Smooth muscle cell of the brain vasculature (primary cell): ENCODE measurements around the gene NR1D1.

Experiments used
- DNase-seq: peaks from one replicate; pipeline ENCODE4 v3.0.0-alpha.2; 2012; ENCODE audit warnings: low read depth, low spot score

NR1D1 gene

DNA sequence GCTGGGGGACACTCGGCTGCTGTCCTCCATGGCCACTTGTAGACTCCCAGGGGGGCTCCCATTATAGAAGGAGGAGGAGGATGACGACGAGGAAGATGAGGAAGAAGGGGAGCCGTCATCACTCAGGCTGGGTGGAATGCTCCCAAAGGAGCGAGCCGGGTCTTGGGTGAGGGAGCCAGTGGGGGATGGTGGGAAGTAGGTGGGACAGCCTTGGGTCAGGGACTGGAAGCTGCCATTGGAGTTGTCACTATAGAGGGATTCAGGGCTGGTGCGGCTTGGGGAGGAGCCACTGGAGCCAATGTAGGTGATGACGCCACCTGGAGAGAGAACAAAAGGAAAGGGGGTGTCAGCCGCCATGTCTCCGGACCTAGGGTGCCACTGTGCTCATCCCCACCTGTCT lies 3.3 kb downstream of the NR1D1 start:
- DNase-seq = no peak

DNA sequence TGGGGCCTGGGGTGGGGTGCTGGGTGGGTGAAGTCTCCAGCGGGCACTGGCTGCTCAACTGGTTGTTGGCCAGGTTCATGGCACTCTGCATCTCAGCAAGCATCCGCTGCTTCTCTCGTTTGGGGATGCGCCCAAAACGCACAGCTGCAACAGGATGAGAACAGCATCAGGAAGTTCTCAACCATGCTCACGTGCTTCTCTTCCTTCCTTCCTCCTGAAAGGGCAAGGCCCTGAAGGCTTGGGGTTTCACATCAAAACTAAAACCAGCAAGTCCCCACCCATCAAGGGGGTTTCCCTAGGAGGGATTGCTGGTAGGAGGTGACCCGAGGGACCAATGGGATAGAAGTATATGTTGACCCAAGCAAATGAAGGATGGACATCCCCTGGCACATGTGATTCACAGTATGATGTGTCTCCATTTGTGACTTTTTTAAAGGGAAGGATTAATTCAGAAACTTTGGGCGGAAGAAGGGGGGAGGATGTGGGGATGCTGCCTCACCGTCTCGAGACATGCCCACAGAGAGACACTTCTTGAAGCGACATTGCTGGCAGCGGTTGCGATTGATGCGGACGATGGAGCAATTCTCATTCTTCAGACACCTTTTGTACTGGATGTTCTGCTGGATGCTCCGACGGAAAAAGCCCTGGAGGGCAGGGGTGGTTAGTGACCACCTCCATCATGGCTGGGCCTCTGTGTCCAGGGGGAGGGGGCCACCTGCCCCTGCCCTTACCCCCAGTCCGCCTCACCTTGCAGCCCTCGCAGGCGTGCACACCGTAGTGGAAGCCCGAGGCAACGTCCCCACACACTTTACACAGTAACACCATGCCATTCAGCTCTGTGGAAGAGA lies 4.2 kb downstream of the NR1D1 start:
- DNase-seq = no peak

DNA sequence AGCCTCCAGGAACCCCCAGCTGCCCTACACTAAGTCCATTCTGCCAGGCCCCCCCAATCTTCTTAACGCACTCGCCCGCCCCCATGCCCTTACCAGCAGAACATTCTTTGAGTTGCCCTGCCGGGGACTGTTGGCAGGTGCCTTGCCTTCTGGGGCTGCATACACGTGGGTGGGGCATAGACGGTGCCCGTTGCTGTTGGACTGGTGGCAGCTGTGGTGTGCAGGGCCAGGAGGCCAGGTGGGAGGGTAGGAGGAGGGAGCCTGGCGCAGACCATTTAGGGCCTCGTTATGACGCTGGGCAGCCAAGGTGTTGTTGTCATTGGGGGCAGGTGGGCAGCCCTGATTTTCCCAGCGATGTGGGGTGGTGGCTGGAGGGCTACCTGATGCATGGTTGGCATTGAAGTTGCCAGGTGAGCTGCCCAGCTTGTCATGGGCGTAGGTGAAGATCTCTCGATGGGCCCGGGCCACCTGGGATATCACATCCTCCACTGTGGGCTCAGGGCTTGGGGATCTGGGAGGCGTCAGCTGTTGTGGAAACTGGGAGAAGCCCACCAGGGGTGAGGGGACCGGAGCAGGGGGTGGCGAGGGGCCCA lies 4.9 kb downstream of the NR1D1 start:
- no peak for DNase-seq

DNA sequence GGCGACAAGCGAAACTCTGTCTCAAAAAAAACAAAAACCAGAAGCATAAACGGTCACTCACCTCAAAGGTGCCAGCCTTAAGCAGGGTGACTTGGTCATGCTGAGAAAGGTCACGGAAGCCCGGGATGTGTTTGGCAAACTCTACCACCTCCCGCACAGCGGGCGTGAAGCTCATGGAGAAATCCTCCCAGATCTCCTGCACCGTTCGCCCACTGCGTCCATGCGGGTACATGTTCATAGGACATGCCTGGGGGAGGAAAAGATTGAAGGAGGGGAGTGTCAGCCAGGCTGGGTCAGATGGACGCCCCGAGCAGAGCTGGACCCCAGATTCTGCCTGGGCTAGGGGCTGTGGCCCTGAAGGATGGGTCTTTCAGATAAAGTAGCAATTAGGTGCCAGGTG lies 5.5 kb downstream of the NR1D1 start:
- no peak for DNase-seq

DNA sequence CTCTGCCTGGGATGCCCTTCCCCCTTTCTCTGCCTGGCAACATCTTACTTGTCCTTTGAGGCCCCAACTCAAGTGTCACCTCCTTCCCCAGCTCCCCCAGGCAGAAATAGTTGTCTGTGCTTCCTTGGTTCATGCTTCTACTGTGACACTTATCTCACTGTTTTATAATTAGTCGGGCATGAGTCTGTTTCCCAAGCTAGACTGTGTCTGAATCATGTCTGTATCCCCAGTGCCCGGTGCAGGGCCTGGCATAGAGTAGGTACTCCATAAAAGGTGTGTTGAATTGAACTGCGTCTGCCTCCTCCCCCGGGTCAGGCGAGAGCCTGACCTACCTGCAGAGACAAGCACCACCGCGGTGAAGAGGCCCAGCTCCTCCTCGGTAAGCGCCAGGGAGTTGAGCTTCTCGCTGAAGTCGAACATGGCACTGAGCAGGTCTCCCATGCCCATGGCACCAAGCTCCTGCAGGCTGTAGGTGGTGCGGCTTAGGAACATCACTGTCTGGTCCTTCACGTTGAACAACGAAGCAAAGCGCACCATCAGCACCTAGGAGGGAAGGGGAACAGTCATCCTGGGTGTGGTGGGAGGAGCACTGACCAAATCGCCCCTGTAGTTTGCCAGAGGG lies 6.7 kb downstream of the NR1D1 start:
- no peak for DNase-seq

DNA sequence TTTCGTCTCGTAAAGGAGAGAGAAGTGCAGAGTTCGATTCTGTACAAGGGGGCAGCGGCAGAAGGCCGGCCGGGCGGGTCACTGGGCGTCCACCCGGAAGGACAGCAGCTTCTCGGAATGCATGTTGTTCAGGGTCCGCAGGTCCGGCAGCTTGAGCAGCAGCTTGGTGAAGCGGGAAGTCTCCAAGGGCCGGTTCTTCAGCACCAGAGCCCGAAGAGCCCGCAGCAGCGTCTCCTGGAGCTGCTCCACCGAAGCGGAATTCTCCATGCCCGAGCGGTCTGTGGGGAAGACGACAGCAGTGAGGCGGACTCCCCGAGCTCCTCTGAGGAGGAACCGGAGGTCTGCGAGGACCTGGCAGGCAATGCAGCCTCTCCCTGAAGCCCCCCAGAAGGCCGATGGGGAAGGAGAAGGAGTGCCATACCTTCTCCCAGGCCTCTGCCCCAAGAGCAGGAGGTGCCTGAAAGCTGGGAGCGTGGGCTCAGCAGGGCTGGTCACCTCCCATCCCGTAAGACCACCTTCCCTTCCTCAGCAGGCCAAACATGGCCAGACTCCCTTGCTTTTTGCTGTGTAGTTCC lies 7.3 kb downstream of the NR1D1 start:
- DNase-seq = no peak

DNA sequence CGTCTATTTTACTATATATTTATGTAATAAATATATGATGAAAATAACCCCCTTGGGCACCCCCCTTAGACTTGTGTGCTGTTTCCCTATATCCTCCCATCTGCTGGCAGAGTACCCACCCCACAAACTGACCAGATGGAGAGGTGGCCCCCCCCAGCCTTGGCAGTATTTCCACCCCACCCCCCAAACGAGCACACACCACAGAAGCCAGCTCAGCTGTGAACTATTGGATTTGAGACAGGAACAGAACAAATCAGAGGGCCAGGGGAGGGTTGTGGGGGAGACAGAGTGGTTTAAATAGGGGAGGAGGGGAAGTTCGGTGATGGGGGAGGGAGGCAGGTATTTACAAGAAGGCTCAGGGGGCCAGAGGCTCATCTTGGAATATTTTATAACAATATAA lies 7.8 kb downstream of the NR1D1 start:
- no peak for DNase-seq

DNA sequence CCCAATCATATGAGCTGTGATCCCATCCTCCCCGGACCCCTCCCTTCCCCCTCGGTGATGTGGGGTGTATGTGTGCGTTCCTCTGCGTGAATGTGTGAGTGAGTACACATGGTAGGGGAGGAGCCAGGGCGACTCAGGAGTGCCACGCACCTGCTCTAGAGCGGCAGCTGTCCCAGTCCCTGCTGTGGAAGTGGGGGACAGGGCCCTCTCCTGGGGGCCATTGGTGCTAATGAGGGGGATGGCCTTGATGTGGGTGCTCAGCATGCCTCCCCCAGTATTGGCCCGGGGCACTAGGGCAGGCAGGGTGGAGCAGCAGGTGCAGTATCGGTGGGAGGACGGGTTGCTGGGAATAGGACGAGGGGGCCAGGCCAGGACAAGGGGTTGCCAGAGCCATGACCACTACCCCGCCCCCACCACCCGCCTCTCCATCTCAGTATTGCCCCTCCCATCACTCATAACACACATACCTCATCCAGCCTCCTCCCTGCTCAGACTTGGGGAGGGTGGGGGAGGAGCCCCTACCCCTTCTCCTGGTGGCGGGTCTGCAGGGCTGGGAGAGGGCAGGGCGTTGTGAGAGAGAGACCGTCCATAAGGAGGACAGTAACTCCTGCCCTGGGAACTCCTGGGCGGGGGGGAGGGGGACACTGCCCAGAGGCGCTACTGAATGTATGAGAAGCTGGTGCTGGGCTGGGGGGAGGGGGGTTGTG lies 8.5 kb downstream of the NR1D1 start:
- DNase-seq = no peak

DNA sequence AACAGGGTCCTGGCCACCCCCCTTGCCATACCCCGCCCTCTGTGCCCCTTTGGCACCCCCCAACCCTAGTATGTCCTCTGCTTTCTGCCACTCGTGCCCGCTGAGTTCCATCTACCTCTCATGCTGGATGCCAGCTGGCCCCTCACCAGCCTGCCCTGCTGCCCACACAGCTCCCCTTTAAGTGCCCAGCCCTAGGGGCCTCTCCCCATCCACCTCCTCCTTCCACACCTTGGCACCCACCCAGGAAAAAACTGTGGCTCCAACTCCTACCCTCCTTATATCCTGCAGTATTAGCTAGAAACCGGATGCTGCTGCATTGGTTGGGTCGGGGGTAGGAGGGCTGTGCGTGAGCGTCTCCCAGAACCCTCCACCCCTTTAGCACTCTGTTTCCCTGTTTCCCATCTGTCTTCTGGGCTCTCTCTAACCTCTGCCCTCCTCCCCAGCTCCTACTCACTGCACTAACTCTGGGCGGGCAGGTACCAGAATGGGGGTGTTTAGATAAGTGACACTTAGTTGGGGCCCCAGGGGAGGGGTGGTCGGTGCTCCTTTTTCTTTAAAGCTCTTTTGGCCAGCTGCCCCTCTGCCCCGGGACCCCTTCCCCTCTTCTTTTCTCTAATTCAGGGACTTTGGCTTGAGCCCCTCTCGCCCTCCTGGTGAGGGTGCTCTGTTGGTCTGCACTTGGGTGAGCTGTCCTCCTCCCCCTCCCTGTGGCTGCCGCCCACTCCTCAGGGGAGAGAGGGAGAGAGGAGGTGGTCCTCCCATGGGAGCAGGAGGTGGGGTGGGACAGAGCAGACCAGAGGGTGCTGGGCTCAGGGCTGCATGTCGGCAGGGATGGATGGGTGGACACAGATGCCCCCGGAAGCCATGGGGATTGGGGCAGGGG lies 9.9 kb downstream of the NR1D1 start:
- DNase-seq = no peak

DNA sequence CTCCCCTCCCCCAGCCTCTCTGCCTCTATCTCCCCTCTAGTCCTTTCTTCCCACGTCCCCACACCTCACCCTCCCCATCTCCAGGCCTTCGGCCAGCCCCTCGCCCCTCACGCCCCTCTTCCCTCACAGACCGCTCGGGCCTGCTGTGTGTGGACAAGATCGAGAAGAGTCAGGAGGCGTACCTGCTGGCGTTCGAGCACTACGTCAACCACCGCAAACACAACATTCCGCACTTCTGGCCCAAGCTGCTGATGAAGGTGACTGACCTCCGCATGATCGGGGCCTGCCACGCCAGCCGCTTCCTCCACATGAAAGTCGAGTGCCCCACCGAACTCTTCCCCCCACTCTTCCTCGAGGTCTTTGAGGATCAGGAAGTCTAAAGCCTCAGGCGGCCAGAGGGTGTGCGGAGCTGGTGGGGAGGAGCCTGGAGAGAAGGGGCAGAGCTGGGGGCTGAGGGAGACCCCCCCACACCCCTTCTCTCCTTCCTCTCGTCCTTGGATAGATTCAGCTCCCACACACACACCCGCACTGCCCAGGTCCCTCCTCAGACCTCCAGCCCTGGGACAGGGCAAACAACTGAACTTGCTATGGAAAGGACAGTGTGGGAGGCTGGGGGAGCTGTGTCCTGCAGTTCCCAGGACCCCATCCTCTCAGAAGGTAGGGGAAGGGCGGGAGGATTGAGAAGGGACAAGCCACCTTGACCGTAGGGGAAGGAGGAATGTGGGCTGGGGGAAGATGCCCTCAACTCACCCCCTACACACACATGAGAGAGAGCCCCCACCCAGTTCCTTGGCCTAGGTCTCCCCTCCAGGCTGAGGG lies 11.1 kb downstream of the NR1D1 start:
- no peak for DNase-seq

DNA sequence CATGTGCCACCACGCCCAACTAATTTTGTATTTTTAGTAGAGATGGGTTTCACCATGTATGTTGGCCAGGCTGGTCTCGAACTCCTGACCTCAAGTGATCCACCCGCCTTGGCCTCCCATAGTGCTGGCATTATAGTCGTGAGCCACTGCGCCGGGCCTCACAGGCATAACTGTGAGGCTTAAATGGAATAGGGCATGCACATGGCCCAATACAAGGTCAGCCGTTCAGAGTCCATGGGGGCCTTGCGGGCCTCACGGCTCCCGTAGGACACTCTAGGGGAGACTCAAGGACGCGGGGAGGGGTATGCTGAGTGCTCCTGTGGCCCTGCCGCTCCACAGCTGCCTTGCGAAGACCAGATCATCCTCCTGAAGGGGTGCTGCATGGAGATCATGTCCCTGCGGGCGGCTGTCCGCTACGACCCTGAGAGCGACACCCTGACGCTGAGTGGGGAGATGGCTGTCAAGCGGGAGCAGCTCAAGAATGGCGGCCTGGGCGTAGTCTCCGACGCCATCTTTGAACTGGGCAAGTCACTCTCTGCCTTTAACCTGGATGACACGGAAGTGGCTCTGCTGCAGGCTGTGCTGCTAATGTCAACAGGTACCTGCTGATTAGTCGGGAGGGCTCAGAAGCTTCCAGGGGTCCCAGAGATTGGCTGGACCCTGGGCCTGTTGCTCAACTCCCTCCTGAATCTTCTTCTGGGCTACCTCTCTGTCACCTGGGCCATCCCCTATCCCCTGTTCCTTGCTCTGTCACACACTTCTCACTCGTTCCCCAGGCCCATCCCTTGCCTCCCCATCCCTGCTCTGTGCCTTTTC lies 12.3 kb downstream of the NR1D1 start:
- DNase-seq = no peak

DNA sequence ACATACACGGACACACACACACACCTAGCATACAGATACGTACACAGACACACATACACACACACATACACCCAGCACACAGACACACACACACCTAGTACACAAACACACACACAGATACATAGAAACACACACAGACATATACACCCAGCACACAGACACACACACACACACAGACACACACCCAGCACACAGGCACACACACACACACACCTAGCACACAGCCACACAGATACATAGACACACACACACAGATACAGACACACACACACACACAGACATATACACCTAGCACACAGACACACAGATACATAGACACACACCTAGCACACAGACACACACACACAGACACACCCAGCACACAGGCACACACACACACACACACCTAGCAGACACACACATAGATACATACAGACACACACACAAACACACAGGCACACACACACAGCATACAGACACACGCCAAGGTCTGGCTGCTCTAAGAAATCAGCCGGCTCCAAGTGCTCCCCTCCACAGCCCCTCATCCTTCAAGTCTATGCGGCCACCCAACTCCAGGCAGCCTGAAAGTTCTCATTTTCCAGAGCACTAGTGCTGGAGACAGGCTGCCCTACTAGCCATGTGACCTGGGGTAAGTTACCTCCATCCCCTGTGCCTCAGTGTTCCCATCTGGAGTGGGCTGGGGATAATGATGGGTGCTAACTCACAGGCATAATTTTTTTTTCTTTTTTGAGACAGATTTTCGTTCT lies 13.2 kb downstream of the NR1D1 start:
- no peak for DNase-seq

DNA sequence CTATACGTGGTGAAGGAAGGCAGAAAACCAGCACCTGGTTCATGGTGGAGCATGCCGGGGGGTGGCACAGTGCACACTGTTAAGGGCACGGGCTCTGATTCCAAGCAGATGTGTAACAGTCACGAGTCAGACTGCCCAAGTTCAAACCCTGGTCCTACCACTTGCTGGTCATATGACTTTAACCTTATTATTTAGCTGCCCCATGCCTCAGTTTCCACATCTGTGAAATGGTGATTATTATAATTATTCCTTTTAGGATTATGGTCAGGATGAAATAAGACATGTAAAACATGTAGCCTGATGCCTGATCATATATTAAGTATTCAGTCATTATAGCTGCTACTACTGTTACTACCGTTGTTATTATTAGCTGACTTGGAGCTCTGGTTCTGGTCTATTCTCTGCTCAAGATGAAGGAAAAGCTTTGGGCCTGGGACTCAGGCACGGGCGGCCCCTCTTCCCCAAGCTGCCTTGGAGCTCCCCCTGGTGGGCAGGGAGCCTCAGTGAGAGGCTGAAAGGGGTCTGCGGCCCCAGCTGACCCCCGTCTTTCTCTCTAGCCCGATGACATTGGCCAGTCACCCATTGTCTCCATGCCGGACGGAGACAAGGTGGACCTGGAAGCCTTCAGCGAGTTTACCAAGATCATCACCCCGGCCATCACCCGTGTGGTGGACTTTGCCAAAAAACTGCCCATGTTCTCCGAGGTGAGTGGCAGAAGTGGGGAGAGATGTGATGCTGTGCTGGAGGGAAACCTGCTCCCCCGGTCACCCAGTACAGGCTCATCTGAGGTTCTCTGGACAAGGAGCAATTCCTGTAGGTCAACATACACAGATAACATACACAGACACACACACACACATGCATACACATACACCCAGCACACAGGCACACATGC lies 14.0 kb downstream of the NR1D1 start:
- no peak for DNase-seq

DNA sequence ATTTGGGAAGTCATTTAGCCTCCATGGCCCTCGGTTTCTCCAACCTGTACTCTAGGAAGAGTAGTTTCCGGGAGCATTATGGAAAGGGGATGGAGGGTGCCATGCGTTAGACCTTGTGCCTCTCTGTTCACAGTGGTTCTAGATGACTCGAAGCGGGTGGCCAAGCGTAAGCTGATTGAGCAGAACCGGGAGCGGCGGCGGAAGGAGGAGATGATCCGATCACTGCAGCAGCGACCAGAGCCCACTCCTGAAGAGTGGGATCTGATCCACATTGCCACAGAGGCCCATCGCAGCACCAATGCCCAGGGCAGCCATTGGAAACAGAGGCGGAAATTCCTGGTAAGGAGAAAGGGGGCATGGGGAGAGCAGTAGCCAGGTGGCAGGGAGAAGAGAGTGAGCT lies 15.9 kb downstream of the NR1D1 start:
- no peak for DNase-seq

DNA sequence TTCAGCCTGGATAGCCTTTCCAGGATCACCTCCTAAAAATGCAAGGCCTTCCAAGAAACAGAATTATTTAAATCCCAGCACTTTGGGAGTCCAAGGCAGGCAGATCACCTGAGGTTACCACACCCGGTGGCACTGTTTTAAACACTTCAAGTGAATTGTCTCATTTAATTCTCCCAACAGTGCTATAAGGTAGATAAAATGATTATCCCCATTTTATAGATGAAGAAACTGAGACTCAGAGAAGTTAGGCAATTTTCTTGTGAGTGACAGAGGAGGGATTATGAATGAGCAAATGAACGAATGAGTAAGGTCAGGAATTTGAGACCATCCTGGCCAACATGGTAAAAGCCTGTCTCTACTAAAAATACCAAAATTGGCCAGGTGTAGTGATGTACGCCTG lies 20.8 kb downstream of the NR1D1 start:
- DNase-seq = no peak

DNA sequence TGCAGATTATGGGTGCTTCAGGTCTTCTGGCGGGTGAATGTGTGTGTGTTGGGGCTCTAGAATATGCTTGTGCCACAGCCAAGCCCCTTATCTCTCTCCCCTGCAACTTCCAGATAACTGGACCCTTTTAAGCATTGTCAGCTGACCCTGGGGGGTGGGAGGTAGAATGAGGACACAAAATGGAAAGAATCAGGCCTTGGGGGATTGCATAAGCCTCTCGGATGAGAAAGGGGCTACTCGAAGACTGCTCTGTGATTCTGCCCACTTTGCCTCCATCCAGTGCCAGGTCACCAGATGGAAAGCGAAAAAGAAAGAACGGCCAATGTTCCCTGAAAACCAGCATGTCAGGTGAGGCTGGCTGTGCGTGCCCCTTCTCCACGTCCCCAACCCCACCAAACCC lies 23.8 kb downstream of the NR1D1 start:
- no peak for DNase-seq

DNA sequence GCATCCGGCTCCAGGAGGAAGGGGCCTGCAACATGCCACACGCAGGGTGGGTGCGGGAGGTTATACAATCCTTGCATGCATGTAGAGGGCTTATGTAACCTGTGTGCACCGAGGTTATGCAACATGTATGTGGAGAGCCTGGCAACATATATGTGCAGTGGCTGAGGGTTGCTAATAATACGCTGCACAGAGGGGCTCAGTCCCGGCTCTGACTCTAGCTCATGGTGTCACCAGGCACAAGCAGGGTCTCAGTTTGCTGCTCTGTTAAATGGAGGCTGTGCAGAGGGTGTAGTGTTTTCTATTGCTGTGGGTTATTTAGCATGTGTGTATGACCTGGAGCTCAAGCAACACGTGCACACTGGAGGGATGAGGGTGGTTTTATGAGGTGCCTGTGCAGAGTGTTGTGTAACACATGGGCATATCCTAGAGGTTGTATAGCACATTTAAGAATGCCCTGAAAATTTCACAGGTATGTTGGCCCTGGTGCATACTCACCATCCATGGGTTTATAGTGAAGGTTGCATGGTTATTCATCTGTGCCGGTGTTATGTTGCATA lies 24.4 kb downstream of the NR1D1 start:
- DNase-seq = no peak
